ENCODE results near the gene KITLG.
A peak's percentile ranks its signal among the peaks of the same experiment; 100 is the strongest.

The KITLG gene

GRCh38 chr12:88617352-88617751, 37.1 kb upstream of the KITLG start:
- H3K4me3 ChIP-seq (ENCODE audit: low read depth, low read length): no peak overlapping the region
- TF ChIP-seq CTCF (conservative IDR thresholded peaks at IDR 0.05; ENCODE audit: low read depth, low read length): no peak
- DNase-seq (ENCODE audit: low read depth): no peak

DNA sequence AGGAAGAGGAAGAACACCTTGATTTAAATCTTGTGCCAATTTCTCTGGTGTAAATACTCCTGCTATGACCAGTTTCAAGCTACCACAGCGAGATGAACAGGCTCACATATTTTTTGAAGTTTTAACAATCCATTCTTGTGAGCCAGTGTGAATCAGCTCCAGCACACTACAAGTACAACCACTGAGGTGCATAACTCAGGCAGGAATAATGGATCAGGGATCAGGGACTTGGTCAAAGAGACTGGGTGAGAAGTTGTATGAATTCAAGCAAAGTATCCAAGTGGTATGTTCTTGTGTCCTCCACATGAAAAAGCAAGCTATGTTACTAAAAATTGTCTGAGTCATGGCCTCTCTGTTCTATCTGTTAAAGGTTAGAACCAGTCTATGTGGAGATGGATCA, 35.2 kb upstream of the KITLG start:
- TF ChIP-seq CTCF (conservative IDR thresholded peaks at IDR 0.05; ENCODE audit: low read depth, low read length): no peak
- no peak overlapping the region for H3K4me3 ChIP-seq (ENCODE audit: low read depth, low read length)
- DNase-seq (ENCODE audit: low read depth): no peak

DNA sequence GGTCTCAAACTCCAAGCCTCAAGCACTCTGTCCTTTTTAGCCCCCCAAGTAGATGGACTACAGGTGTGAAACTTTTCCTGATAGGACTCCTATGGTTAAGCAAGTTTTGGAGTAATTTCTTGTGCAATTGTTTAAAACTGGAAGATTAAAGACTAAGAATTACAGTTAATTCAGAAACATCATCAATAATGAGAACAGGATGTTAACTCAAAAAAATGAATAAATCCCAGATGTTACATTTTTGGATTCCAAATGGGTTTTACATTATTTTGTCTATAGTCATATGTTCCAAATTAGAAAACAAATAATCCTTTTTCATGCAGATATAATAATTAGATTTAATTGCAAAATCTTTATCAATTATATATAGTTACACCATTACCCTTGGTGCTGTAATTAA, 24.4 kb upstream of the KITLG start:
- no peak overlapping the region for H3K4me3 ChIP-seq (ENCODE audit: low read depth, low read length)
- no peak for TF ChIP-seq CTCF (conservative IDR thresholded peaks at IDR 0.05; ENCODE audit: low read depth, low read length)
- no peak for DNase-seq (ENCODE audit: low read depth)

DNA sequence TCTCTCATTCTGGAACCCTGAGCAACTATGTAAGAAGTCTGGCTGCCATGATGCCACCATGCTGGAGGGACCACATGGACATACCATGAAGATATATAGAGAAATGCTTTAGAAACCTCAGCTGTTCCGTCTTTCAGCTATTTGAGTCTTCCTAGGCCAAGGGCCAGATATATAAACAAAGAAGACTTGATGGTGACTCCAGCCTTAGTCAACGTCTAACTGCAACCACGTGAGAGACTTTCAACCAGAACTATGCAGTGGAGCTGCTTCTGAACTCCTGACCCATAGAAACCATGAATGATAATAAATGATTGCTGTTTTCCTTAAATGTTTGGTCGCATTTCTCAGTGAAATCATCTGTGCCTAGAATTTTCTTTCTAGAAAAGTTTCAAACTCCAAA, 20.0 kb upstream of the KITLG start:
- DNase-seq (ENCODE audit: low read depth): peak; percentile 92
- TF ChIP-seq CTCF (conservative IDR thresholded peaks at IDR 0.05; ENCODE audit: low read depth, low read length): no peak
- H3K4me3 ChIP-seq (ENCODE audit: low read depth, low read length): no peak overlapping the region

DNA sequence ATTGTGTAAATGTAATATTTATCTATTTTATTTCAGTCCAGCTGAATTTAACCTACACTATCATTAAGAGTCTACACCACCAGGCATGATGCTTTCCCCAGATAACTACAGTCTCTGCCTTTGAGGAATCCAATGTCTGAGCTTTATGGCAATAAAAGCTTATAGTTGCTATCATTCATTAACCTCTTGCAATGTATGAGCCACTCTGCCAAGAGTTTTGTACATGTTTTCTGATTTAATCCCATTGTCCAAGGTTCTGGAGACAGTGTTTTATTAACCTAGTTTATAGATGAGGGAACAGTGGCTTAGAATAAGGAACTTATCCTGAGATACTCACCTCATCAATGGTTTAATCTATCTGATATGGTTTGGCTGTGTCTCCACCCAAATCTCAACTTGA, 17.1 kb upstream of the KITLG start:
- no peak for TF ChIP-seq CTCF (conservative IDR thresholded peaks at IDR 0.05; ENCODE audit: low read depth, low read length)
- DNase-seq (ENCODE audit: low read depth): no peak
- H3K4me3 ChIP-seq (ENCODE audit: low read depth, low read length): no peak overlapping the region

GRCh38 chr12:88595697-88596096, 15.4 kb upstream of the KITLG start:
- DNase-seq (ENCODE audit: low read depth): no peak
- no peak overlapping the region for H3K4me3 ChIP-seq (ENCODE audit: low read depth, low read length)
- TF ChIP-seq CTCF (conservative IDR thresholded peaks at IDR 0.05; ENCODE audit: low read depth, low read length): no peak

DNA sequence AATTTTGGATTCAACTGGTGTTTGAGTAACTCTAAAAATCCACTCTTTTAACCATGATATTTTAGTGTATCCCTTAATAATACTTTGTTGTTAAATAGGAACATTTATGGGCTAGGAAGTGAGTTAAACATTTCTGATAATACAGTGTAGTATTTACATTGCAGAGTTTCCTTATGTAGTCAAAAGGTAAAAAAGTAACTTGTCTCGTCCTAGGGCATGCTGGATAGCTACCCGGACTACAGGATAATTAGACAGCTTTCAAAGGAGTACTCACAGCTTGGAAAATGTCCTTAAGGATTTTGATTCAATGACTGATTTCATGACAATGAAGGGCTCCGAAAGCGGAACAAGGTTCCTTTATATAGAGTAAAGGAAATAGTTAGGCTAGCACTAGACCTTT, 14.5 kb upstream of the KITLG start:
- H3K4me3 ChIP-seq (ENCODE audit: low read depth, low read length): no peak overlapping the region
- no peak for TF ChIP-seq CTCF (conservative IDR thresholded peaks at IDR 0.05; ENCODE audit: low read depth, low read length)
- DNase-seq (ENCODE audit: low read depth): no peak
